Calu3 (cell line): ENCODE data around the gene PCSK6. TPM values are rescaled to one million over a fixed set of nuclear protein-coding genes. Genes with fewer than 3 reads are reported as not detected.

ENCODE experiments used
- BruUV-seq: library from RNA; stranded (reverse); fragments of 400-500 nt; replicated peaks from 2 replicates; lab custom pipeline; 2021; lab: Mats Ljungman, UMichigan
- CTCF ChIA-PET: fragments of 300-600 bp; sonication (Branson Sonifier 250); formaldehyde crosslinking; loops from one replicate; lab custom pipeline; 2022; ENCODE audit warnings: antibody characterized with exemption; lab: Charles Lee
- DNase-seq: peaks from one replicate; pipeline ENCODE4 v3.0.0; 2022
- H3K27ac Mint-ChIP-seq: one replicate; pipeline ENCODE4 v1.8.0; 2022; ENCODE audit warnings: mixed read lengths; ENCODE audit not compliant: unreplicated experiment
- H3K27me3 Mint-ChIP-seq: one replicate; pipeline ENCODE4 v1.8.0; 2022; ENCODE audit warnings: mixed read lengths; ENCODE audit not compliant: unreplicated experiment
- H3K36me3 Mint-ChIP-seq: one replicate; pipeline ENCODE4 v1.8.0; 2022; ENCODE audit warnings: mild to moderate bottlenecking, moderate library complexity, mixed read lengths; ENCODE audit not compliant: insufficient read depth, unreplicated experiment
- H3K4me1 Mint-ChIP-seq: one replicate; pipeline ENCODE4 v1.8.0; 2022; ENCODE audit warnings: mild to moderate bottlenecking, low read depth, mixed read lengths; ENCODE audit not compliant: unreplicated experiment
- H3K4me3 Mint-ChIP-seq: one replicate; pipeline ENCODE4 v1.8.0; 2022; ENCODE audit warnings: mild to moderate bottlenecking, low read depth, moderate library complexity, mixed read lengths; ENCODE audit not compliant: unreplicated experiment
- H3K9me3 Mint-ChIP-seq: one replicate; pipeline ENCODE4 v1.8.0; 2022; ENCODE audit warnings: low read depth, mixed read lengths; ENCODE audit not compliant: unreplicated experiment
- intact Hi-C: fragments of 100-400 bp; cut with micrococcal nuclease; formaldehyde crosslinking; loops from one replicate; pipeline ENCODE4 v1.10.0; 2022; ENCODE audit not compliant: unreplicated experiment
- total RNA-seq: library from RNA; stranded (reverse); gene quantifications from 2 replicates; pipeline ENCODE4 v1.2.3, GENCODE V29; 2022
- TF ChIP-seq, protein P1 (sequence below): fragments of 200-600 bp; IDR thresholded peaks from one replicate; pipeline ENCODE4 v1.8.0; 2022; ENCODE audit warnings: antibody characterized with exemption; ENCODE audit not compliant: unreplicated experiment

PCSK6 gene
- total RNA-seq, 1 experiment from 2014 or later, result 5.1 TPM

DNA sequence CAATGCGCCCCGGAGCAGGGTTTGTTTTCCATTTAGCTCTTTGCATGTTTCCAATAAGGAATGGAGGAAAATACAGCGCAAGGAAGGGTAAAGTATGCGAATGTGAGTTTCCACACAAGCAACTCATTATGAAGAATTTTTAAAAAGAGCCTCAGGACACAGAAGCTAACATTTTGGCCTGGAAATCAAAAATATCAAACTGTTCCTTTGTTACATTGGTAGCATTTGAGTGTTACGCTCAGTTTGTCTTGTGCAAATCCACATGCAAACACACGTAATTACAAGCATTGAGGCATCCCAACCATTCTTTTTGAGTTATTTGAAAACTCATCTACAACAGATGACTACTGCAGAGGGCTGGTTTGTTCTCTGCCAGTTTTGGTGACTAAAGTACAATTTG lies 101.5 kb downstream of the PCSK6 start:
- intact Hi-C loops, result no loop called here
- Mint-ChIP-seq H3K9me3 (no peaks in the 10 kb centered on the region), H3K36me3 (no peaks in the 10 kb centered on the region), H3K27ac (no peak overlapping the region), H3K4me1 (no peaks in the 10 kb centered on the region), H3K4me3 (no peak overlapping the region), H3K27me3 (no peaks in the 10 kb centered on the region)
- TF ChIP-seq, protein P1, sequence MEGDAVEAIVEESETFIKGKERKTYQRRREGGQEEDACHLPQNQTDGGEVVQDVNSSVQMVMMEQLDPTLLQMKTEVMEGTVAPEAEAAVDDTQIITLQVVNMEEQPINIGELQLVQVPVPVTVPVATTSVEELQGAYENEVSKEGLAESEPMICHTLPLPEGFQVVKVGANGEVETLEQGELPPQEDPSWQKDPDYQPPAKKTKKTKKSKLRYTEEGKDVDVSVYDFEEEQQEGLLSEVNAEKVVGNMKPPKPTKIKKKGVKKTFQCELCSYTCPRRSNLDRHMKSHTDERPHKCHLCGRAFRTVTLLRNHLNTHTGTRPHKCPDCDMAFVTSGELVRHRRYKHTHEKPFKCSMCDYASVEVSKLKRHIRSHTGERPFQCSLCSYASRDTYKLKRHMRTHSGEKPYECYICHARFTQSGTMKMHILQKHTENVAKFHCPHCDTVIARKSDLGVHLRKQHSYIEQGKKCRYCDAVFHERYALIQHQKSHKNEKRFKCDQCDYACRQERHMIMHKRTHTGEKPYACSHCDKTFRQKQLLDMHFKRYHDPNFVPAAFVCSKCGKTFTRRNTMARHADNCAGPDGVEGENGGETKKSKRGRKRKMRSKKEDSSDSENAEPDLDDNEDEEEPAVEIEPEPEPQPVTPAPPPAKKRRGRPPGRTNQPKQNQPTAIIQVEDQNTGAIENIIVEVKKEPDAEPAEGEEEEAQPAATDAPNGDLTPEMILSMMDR, result no peak
- DNase-seq, result no peak
- CTCF ChIA-PET, result no interaction called here
- BruUV-seq, result no TSS peak

GRCh38 chr15:101387574-101387973 lies 101.9 kb downstream of the PCSK6 start:
- no peak for DNase-seq
- Mint-ChIP-seq H3K4me3 (no peak overlapping the region), H3K4me1 (no peaks in the 10 kb centered on the region), H3K27ac (no peak overlapping the region), H3K36me3 (no peaks in the 10 kb centered on the region), H3K9me3 (no peaks in the 10 kb centered on the region), H3K27me3 (no peaks in the 10 kb centered on the region)
- no TSS peak for BruUV-seq
- intact Hi-C loops, result no loop called here
- CTCF ChIA-PET, result no interaction called here
- TF ChIP-seq, protein P1, result no peak

DNA sequence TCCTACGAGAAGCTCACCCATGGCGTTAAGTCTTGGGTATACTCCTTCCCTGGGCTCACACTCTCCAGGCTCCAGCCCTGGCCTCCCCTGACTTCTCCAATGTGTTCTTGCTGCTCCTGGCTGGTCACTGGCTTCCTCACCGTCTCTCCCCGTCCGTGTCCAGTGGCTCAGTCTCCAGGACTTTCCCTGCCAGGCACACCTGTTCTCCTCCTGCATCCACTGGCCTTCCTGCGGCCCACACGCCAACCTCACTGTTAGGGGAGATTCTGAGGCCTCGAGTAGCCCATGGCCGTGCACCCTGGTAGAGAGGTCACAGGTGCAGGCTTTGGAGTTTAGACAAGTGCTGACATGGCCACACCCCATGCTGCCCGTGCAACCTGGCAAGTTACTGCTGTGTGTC lies 102.5 kb downstream of the PCSK6 start:
- no peaks in the 10 kb centered on the region for H3K36me3 Mint-ChIP-seq
- H3K4me1 Mint-ChIP-seq, result no peaks in the 10 kb centered on the region
- no peaks in the 10 kb centered on the region for H3K9me3 Mint-ChIP-seq
- no peaks in the 10 kb centered on the region for H3K27me3 Mint-ChIP-seq
- no peak for DNase-seq
- TF ChIP-seq, protein P1, result no peak
- no peak overlapping the region for H3K27ac Mint-ChIP-seq
- BruUV-seq, result no TSS peak
- CTCF ChIA-PET, result no interaction called here
- H3K4me3 Mint-ChIP-seq, result no peak overlapping the region
- intact Hi-C loops, result no loop called here

GRCh38 chr15:101386006-101386405 lies 103.5 kb downstream of the PCSK6 start:
- Mint-ChIP-seq H3K4me3 (no peak overlapping the region), H3K36me3 (no peaks in the 10 kb centered on the region), H3K27me3 (no peaks in the 10 kb centered on the region), H3K9me3 (no peaks in the 10 kb centered on the region), H3K4me1 (no peaks in the 10 kb centered on the region), H3K27ac (no peak overlapping the region)
- CTCF ChIA-PET, result no interaction called here
- BruUV-seq, result no TSS peak
- no peak for DNase-seq
- TF ChIP-seq, protein P1, result no peak
- intact Hi-C loops, result no loop called here
